Activated T-helper 1 cell treated with anti-CD3 and anti-CD28 coated beads, Interleukin-2, amount 50 U/mL, for 16 hours (primary cell): ENCODE data around the gene ZNF526.

Source experiments
- DNase-seq, 2 donors: peaks; one replicate each; pipeline ENCODE4 v3.0.0-alpha.2; 2020; ENCODE audit warnings: low read depth in 1 of 2, low spot score in 1 of 2

ZNF526 gene

DNA sequence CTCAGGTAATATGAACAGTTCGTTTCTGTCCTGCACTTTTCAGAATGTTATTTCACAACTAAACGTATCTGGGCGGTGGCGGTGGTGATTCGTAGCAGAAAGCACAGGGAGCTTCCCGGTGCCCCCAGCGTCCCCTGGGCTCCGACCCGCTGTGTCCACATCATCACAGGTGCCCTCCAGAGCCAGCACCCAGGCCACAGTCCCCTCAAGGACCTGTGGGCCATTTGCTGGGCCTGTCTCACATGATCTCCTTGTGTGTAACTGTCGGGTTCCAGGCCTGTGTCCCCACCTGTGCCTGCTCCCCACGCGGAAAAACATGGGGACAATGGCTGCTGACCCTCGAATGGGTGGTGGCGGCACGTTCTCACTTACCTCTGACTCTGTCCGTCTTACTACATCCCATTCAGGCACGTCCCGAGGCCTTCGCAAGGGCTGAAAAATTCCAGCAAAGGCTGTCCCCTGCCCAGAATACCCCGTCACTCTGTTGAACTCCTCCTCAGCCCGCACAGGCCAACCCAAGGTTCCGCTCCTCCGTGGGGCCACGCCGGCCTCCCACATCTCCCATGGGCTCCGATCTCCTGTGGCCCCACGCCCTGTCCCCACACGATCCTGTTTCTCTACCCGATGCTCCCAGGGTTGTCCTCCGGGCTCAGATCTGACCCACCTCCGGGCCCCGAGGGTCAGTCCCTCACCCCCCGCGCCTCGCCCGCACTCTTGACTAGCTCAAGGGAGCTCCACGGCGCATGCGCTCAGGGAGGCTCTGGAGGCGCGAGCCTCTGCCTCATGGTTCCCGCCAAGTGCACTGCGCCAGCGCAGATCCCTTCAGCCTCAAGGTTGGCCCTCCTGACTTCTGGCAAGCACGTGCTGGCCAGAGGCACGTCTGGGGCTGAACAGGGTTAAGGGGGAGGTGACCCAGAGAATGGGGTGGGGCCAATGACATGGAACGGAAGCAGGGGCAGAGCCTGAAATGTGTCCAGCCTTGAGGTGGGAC, 23.8 kb upstream of the ZNF526 start:
- no peak for DNase-seq

DNA sequence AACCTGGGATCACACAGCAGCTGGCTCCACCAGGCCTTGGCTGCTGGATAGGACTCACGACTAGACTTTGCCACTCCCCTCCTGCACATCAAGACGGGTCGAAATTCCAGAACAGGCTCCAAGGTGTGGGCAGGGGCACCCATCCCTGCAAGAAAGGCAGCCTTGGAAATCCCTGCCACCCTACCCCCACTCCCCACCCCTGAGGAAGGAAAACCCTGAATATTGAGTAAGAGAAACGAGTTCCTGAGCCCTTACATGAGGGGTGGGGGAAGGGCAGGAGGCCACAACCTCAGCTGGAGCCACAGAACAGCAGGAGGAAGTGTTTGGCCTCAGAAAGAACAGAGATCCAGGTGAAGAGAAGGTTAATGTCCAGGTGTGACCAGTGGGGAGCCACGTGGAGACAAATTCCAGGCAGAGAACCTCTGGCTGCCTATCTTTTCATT, 22.7 kb upstream of the ZNF526 start:
- no peak for DNase-seq

DNA sequence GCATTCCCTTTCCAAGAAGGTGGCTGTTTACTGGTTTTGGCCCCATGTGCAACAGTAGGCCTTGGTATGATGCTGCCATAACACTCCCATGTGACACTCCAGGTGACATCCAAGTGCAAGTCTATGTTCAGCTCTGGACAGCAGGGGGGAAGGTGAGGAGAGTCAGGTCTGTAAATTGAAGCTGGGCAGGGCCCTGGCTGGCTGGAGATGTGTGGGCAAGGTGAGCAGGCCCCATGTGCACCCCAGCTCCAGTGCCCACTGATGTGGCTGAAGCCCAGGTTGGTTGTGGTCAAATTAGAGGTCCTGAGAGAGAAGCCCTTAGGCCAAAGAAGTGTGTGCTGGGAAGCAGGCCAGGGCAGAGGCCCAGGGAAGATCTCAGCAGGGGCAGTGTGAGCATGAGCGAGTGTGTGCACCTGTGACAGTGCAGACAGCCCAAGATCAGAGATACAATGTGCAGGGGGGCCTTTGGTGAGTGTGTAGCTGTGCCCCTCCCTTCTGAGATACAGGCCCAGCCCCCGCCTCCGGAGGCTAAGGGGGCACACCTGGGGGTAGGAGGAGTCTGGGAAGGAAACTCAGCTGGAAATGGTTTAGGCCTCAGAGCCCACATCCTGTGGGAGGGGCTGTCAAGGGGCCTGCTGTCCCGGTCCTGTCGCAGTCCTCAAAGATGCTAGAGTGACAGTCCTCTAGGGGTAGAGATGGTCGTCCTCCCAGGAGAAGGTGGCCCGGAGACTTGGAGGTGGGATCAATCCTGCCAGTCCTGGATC, 21.3 kb upstream of the ZNF526 start:
- DNase-seq: peak; percentile 46 to 53

DNA sequence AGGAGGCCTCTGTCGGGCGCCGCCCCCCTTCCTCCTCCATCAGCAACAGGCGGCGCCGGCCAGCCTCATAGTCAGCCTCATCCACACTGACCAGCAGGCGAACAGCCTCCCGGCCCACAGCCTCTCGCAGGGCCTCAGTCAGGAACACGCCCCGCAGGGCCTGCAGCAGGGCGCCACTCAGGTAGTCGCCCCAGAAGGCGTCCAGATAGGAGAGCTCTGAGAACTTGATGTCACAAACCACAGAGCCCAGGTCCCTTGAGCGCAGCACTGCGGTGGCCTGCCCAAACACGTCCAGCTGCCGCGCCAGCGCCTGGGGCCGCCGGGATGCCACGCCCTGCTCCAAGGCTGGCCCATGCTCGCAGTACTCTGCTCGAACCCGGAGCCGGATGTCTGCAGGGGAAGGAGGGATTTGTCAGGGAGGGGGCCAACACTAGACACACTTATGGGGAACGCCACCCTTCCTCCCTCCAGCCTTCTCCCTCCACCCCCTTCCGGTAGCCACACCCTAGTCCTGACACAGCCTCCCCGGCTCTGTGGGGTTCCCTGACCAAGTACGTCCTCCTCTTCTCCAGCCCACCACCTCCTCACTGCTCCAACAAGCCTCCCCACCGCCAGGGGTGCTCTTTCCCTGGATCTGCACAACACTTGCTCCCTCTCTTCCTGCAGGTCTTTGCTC, 20.5 kb upstream of the ZNF526 start:
- no peak for DNase-seq

DNA sequence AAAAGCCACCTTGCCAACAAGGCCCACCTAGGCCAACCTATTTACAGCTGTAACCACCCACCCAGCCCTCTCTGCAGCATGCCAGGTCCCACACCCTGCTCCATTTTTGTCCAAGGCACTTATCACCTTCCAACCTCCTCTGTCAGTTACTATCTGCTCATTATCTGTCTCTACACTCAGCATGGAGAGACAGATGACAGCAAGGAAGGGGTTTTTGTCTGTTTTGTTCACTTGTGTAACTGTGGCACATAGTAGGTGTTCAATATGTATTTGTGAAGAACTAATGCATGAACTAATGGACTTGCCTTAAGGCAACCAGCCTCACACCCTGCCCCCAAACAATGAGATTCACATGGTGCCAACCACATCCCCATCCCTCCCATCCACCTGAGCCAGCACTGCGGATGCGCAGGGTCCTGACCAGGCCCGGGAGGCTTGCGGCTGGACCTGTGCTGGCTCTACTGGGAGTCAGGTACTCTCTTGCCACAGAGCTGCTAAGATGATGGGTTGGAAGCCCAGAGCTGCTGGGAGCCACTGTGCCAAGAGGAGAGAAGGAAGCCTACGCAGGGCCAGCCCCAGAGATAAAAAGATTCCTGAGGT, 19.9 kb upstream of the ZNF526 start:
- no peak for DNase-seq

DNA sequence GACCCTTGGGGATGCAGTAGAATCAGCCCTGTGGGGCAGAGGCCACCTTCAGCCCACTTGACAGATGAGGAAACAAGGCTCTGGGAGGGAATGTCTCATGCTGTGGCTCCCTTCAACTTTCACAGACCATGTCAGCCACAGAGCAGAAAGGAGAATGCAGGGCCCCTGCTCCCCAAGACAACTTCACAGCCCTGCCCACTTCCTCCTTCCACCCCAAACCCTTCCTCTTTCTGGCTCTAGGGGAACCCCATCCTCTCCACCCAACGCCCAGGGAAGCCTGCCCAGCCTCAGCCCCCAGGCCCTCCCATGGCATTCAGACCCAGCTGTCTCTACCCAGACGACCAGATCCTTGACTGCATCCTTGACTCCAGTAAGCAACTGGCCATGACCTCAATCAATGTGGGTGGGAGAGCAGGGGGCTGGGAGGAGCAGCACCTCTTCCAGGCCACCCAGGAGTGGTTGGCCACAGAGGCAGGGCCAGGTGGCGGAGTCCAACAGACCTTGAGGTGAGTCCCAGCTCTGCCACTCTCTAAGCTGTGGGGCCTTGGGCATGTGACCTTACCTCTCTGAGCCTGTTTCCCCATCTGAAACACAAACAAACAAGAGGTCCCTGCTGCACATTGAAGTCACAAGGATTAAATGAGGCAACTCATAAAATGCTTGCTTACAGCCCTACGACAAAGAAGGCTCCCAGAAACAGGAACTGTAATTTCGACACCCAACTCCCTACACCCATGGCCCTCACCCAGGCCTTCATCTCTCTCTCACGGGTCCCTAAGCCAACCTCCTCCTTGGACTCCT, 18.4 kb upstream of the ZNF526 start:
- no peak for DNase-seq

DNA sequence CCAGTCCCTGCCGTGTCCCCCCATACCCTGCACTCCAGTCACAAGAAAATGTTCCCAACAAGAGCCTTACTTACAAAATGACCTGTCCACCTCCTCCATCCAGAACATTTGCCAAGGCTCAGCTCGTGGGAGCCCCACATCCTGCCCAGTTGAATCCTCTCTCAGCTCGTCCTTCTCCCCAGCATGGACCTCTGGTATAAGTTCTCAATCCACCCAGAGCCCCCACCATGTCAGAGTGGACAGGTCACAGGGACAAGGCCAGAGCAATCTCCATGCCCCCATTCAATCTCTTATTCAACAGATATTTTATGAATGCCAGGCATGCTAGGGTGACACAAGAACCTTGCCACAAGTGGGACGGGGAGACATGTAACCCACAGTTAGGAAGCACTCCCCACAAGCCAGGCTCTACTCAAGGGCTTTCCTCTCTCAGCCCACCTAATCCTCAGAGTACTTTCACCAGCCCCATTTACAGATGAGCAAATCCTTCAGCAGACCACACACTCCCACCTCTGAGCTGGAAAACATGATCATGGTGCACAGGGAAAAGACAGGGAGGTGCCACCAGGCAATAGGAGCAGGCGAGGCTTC, 17.7 kb upstream of the ZNF526 start:
- no peak for DNase-seq

DNA sequence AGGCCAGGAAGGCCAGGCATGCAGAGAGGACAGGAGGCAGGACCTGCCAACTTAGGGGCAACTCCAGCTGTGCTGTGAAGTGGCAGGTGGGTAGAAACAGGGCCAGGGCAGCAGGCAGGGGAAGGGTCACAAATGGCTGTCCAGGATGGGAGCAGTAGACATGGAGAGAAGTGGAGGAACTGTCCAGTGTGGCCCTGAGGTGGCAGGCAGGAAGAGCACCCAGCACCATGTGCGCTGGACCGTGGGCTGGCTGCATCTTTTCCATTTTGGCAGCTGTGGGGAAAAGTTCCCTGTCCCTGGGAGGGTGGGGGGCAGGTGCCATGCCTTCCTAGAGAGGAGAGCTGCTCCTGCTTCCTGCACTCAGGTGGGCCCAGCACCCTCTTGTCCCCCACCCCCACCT, 16.4 kb upstream of the ZNF526 start:
- DNase-seq: no peak

DNA sequence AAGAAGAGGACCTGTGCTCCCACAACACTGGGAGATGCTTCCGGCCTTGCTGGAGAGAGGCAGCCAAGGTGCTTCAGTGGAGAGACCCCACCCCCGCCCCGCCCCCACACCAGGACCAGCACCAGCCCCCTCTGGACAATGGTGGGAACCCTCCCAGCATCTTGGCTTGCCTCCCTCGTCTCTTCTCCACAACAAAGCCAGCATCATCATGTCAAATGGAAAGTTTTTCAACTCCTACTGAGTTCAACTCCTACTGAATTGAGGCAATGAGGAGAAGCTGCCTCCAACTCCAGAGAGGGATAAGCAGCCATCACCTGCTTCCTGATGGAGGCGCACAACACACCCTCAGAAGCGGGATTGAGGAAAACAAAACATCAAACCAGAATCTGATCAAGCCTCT, 15.4 kb upstream of the ZNF526 start:
- no peak for DNase-seq

DNA sequence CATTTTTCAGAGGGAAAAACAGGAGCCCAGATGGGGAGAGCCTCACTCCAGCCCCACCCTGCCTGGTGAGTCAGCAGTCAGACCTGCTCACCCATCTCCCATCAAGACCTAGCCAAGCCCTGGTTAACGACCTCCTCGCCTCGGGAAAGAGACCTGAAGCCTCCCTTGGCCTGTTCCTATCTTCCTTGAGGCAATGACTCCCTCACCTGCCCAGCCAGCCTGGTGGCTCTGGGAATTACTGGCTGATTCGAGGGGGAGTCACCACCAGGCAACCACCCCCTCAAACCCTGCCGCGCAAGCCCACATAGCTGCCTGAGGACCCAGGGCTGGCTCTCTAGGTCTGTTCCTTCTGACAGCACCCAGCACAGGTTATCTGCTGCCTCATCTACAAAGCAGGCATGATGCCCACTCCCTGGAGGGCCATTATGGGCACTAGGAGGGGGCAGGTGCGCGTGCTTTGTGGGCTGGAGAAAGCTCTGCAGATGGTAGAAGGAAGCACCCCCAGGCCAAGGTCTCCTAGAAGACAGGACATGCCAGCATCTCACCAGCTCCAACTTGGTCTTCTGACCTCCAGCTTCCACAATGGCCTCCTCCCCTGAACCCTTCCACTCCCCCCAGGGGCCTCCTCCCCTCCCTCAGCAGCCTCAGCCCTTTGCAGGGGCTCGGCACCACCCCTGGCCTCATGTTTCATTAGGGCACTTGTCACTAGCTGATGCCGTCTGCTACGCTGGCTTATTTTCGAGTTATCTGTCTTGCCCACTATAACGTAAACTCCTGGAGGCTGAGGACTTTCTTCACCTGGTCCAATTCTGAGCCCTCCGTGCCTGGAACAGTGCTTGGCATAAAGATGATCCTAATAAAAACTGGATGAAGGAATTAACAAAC, 13.0 kb upstream of the ZNF526 start:
- no peak for DNase-seq

DNA sequence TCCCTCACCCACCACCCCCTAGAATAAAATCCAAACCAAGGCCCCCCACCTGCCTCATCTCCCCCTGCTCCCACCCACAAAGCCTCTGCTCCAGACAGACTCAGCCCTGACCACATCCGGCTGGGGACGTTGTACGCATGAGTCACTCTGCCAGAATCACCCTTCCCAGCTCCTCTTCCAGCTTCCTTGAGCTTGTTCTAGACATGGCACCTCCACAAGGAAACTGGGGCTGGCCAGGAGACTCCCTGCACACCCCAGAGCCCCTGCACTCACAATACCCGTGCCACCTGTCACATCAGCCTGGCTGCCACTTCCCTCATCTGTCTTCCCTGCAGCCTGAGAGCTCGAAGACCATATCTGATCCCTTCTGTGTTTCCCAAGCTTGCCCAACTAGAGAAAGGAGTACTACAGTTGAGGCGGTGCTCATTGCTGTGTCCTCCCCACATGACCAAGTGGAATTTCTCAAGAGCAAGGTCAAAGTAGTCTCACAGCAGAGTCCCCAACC, 12.3 kb upstream of the ZNF526 start:
- DNase-seq: no peak

DNA sequence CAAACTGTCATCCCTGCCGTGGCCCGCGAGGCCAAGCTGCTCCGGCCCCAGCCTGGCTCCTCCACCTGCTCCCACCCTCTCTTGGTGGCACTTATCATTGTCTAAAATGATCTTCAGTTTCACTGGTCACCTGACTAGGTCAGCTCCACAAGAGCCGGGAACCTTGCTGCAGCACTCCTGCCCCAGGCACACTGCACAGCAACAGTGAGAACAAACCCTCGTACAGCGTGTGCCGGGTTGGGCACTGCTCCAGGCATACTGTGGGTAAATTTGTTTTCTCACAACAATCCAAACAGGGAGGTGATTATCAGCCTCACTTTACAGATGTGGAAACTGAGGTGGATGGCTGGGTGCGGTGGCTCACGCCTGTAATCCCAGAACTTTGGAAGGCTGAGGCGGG, 11.5 kb upstream of the ZNF526 start:
- DNase-seq: no peak

DNA sequence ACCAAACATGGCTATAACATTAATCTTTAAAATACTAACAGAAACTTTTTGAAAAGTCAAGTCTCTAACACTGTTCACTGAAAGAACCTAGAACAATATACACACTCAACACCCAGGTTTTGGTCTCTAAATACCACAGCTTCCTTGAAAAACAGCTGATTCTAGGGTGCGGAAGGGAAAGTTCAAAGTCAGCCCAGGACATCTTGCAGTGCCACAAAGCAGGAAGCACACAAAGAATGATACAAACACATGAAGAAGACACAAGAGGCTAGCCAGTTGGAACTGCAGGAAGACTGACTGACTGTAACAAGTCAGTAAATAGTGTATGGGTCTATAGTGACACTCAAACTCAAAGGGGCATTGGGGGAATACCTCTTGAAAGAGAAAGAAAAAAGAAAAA, 7.2 kb upstream of the ZNF526 start:
- DNase-seq: no peak

DNA sequence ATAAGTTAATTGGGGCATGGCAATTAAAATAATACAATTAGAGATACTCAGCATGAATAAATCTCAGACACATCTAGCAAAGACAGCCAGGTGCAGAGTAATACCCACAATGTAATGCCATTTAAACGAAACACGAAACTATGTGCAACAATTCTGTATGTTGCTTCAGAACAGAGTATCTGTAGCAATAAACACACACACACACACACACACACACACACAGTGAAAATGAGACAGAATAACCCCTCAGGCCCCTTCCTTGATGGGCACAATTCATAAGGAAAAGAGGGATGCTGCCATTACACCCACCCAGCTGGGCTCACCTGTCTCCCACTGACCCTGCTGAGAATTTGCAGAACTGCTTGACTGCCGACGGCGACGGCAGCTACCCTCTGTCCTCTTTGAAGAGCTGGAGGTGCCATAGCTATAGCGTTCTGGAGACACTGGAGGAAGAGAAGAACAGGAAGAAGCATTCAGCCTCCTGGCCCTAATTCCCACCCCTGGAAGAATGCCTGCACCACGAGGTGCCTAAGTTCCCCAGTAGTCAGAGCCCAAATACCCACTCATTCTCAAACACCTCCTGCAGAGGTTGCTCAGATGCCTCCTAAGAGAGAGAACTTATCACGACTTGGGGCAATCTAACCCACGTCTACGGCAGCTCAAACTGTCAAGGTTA, 5.2 kb upstream of the ZNF526 start:
- no peak for DNase-seq

DNA sequence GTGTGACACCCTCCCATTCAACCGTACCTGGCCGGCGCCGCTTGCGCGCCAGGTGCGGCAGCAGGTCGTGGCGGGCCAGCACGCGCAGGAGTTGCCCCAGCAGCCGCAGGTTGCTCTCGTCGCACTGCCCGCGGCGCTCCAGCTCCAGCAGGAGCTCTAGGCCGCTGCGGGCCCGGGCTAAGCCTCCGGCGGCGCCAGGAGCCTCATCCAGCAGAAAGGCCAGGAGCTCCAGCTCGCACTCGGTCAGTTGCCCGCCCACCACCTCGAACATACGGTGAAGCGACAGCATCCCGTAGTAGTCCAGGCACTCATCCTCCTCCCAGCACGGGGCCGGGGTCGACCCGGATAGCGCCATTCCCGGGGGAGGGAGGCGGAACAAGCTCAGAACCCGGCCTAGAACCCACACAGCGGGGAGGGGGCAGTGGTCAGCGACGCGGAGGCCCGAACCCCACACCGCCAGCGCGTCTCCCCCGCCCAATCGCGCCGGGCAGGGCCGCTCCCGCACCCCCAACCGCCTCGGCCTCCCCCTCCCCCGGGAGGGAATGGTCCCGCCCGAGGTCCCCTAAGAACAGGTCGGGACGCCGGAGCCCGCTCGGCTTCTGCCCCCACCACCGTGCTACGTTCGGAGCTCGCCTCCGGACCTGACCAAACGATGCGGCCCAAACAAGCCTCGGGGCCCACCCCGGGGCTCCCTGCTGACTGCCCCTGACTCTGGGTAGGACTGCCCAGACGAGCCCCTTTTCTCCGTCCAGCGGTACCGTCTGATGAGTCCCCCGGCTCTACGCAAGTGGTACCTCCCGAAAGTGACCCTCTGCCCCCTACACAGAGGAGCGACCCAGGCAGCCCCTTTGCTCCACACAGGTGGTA, 3.2 kb upstream of the ZNF526 start:
- DNase-seq: no peak

DNA sequence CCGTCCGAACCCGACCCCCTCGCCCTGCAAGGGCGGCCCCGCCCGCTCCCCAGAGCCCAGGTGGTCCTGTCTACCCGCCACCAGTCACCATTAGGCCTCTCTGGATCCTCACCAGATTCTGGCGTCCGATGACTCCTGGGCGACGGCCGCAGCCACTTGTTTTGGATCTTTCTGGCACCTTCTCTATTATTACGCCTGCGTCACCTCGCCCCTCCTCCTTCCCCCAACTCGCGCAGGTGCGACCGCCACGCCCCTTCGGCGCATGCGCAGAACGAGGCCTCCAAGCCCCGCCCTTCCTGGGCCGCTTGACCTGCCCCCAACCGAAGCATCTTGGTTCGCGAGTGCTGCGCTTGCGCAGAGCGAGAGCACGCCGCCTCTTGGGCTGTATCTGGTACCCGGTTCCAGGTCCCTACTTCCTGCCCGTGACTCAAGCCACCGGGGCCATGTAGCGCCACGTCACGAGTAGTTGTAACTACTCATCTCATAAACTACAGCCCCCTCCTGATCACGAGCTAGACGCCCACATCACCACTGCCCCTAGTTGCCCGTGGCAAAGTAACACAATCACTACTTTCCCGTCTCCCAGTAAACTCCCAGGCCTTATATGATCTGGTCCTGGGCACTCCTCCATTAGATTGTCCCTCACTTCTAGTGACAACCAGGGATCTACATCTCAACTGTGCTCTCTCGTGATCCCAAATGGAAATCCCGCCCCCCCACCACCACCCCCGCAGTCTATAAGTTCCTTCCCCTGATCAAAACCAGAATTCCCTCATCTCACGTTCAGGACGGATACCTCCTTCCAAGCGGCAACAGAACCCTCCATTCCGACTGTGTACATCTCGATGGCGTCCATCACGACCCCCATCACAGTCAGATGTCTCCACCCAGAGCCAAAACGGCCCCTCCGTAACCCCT, 2.3 kb upstream of the ZNF526 start, which contains the start of gene DEDD2:
TSS of gene DEDD2 (minus strand) at position 158 of the 918 bp plus-strand sequence. CDS start 670 bp downstream, outside the sequence.
- peak; percentile 100 for DNase-seq
